Activated CD8-positive, alpha-beta memory T cell treated with anti-CD3 and anti-CD28 coated beads, Interleukin-2, amount 50 U/mL, for 24 hours (primary cell): Measurements from ENCODE around the gene IPO4.

Experiments used
- DNase-seq: peaks from one replicate; pipeline ENCODE4 v3.0.0-alpha.2; 2020; ENCODE audit errors: extremely low read depth

IPO4 gene

DNA sequence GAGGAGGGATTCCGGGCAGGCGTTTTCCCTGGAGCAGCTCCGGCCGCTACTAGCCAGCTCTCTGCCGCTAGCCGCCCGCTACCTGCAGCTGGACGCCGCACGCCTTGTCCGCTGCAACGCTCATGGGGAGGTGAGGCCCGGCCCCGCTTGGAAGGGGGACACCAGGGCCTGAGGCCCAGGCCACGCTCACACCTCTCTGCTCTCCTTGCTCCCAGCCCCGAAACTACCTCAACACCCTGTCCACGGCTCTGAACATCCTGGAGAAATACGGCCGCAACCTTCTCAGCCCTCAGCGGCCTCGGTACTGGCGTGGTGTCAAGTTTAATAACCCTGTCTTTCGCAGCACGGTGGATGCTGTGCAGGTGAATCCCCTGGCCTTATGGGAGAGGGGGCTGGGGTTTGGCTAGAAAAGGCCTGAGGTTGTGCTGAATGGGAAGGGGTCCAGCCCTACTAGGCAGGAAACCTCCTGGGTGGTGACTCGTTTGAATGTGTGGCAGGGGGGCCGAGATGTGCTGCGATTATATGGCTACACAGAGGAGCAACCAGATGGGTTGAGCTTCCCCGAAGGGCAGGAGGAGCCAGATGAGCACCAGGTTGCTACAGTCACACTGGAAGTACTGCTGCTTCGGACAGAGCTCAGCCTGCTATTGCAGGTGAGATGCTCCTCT, 40.7 kb downstream of the IPO4 start:
- DNase-seq = no peak

DNA sequence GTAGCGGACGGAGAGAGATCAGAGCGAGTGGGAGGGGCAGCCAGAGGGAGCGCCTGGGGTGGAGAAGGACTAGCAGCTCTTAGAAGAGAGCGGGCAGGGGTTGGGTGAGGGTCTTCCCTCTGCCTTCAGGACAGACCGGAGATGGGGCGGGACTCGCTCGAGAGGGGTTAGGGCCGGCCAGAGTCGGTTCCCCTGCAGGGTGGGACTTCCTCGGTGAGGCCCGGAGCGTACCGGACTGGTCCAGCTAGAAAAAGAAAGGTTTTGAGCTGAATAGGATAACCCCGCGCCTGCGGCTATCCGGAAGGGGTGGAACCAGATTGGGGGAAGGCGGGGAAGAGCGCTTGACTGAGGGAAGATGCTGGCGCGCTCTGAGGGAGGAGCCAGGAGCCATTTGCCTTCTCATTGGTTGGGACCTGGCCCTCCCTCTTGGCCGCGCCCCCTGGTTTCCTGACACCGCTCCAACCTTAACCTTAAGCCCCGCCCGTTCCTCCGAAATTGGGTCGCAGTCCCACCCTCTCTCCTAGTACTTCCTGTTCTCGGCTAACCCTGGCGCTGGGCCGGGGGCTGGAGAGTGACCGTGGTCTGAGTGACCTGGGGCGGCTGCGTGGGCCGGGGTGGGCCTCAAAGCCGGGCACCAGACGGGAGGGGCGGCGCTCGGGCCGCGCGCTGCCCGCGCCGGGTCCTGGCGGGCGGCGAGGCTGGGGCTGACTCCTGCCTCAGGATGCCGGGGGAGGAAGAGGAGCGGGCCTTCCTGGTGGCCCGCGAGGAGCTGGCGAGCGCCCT, 41.4 kb downstream of the IPO4 start, which contains the start of gene RNF31:
TSS of gene RNF31 (plus strand) at position 521 of the 783 bp plus-strand sequence. CDS start at position 722, 201 bp downstream.
- DNase-seq = peak; percentile 96

DNA sequence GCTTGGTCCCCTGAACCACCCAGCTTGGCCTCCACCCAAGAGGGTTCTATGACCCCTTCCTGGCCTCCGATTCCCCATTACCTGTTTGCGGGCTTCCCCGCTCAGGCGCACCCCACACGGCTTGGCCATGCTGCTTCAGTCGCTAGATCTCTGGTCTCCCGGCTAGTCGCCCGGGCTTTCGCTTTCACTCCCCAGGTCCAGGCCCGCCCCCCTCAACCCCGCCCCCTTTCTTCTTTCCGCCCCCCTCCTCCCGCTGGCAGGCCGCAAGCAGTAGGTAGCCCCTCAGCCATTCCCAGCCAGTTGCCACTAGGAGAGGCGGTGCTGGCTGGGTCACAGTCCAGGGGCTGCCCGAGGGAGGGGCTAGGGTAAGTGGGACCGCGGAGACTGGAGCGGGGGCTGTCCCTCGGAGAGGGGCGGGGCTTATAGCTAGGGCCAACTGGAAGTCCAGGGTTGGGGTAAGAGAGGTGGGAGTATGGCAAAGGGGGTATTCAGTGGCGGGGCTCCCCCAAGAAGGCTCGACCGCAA, 42.1 kb downstream of the IPO4 start, which contains the start of gene PSME2:
TSS of gene PSME2 (minus strand) at position 158 of the 525 bp plus-strand sequence. CDS start at position 129, 29 bp downstream.
- DNase-seq = peak; percentile 78

DNA sequence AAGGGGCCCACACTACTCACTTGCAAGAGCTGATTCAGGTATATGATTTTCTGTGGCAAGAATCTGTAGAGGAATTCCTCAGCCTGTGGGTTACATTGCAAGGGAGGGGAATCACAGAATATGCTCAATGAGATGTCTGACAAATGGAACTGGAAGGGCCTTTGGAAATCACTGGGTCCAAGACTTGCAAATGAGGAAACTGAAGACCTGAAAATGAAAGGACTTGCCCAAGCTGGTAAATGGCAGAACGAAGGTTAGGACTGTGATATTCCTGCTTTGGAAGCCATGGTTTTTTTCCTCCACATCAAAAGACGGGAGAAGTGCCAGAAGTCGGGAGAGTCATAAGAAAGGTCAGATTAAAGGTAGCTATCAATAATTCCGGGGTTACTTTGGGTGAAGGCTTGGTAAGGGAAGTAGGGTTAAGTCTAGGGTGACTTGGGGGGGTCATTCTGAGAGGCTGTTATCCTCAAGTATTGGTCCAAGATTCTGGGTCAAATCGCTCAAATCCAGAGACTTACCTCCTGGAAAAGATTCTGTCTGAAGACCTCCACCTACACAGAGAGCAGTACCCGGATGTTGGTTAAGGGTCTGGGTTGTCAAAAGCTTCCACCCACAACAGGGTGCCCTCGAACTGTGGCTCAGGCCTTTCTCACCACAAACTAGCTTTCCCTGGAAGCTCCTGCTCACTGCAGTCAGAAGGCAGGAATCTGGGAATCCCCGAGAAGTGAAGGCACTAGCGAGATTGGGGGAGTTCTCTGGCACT, 42.7 kb downstream of the IPO4 start:
- DNase-seq = no peak

DNA sequence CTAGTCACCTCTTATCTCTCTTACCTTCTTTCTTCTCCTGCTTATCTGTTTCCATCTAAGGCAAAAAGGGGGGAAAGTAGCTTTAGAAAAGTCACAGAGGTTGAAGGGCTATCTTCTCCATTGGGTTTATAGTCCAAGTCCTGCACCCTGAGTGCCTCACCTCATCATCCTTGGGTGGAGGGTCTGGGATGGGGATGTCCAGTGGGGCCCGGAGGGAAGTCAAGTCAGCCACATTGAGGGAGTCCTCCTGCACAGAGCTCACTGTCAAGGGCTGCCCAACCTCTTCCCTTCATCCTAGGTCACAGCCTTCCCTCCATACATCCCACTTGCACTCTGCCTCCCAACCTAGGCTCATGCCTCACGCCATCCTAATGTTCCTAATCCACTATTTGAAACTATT, 43.4 kb downstream of the IPO4 start:
- DNase-seq = no peak

DNA sequence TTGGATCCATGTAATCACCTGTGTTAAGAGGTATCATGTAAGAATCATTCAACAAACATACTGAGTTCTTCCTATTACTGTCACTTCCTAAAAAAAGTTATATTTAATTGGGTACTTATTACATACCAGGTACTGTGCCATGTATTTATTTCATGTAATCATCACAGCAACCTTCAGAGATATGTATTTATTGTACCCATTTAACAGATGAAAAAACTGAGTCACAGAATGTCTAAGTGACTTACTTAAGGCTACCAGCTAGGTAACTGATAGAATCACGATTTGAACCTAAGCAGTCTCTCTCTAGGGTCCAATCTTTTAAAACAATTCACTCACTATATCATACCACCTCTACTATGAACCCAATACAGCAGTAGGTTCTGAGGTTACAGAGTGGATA, 44.2 kb downstream of the IPO4 start:
- DNase-seq = no peak

DNA sequence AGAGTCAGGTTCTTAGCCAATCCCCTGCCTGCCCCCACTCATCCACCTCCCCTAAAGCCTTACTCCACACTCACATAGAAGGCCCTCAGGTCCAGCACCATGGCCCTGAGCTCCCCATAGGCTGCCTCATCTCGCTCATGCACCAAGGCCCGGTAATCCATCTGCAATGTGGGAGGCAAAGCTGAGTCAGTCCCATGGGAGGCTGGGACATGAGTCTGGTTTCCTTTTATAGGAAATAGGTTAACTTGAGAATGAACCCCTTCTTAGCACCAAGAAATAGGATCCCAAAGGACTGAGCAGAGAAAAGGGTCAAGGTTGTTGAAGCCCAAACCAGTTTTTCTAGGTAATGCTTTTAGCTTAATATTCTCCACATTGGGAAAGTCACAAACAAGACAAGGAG, 45.1 kb downstream of the IPO4 start:
- DNase-seq = no peak

DNA sequence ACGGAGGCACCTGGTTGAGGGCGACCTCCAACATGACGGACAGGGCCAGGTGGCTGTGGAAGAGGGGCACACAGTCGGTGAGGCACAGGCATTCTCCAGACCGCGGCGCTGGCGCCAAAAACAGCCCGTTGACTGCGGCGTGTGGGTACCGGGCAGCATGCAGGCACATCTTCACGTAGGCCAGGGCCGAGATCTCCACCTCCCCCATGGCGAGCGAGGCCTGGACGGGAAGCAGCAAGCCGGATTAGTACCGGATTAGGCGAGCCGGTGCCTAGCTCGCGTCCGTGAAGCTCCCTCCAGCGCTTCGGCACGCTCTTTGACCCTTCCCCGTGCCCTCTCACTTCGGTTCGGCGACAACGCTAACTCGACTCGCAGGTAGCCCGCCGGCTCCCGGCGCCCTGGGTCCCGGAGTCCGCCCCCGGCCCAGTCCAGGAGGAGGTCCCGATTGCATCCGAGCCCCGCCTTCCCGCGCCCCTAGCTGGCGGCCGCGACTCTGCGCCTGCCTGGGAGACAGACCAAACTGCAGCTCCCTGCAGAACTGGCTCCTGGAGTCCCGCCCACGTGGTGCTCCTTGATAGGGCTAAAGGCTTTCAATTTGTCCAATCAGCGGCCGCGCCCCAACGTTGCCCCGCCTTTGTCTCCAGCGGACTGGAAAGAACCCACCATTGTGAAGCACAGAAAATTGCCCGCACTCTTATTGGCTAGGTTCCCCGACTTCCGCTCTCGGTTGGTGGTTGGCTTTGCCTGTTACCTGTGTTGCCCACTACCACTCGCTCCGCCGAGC, 47.3 kb downstream of the IPO4 start, which contains the start of gene EMC9:
TSS of gene EMC9 (minus strand) at position 495 of the 784 bp plus-strand sequence. CDS start at position 208, 287 bp downstream.
- peak; percentile 99 for DNase-seq

DNA sequence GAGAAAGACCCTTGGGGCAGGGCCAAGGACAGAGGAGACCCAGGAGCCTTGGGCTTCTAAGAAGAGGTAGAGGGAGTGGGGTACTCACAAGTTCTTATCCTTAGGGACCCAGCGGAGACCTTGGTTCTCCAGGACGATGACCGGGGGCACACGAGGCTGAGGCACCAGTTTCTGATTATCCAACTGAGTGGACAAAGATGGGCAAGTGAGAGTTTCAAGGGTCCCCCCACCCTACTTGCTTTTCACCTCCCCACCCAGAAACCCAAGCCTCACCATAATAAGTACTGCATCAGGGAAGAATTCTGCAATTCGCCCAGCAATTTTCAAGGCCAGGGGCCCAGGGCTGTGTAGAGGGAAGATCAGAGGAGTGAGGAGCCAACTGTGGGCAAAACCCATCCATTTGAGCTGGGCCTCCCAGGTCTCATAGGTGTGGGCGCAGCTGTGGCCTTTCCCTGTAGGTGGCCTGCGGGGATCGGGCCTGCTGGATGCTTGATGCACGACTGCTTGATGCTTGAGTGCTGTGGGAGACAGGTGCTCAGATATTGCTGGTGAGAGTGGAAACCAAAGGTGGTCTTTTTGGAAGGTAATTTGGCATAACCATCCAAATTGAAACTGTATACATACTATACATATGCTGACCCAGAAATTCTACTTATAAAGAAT, 49.2 kb downstream of the IPO4 start:
- no peak for DNase-seq

DNA sequence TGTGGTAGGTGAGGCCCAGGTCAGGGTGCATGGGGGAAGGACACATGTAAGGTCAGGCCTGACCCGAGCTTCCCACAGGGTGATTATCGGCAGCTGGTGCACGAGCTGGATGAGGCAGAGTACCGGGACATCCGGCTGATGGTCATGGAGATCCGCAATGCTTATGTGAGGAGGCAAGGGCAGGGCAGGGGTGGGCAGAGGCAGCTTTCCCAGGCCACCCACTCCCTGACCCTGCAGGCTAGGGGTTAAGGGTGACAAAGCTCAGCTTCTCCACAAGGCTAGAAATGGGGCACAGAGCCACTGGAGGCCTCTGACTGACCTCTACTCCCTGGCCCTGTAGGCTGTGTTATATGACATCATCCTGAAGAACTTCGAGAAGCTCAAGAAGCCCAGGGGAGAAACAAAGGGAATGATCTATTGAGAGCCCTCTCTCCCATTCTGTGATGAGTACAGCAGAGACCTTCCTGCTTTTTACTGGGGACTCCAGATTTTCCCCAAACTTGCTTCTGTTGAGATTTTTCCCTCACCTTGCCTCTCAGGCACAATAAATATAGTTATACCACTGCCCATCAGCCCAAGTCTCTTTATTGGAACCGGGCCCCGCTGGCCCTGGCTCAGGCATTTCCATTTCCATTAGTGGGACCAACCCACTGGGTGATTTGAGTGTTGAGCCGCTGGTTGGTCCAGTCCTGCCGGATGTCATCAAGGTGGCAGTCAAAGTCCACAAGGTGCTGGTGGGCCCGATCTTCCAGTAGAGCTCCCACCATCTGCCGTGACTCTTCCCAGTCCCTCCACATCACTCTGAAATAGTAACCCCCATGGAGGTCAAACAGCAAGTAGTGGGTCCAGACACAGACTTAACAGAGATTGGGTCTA, 50.0 kb downstream of the IPO4 start:
- DNase-seq = no peak

DNA sequence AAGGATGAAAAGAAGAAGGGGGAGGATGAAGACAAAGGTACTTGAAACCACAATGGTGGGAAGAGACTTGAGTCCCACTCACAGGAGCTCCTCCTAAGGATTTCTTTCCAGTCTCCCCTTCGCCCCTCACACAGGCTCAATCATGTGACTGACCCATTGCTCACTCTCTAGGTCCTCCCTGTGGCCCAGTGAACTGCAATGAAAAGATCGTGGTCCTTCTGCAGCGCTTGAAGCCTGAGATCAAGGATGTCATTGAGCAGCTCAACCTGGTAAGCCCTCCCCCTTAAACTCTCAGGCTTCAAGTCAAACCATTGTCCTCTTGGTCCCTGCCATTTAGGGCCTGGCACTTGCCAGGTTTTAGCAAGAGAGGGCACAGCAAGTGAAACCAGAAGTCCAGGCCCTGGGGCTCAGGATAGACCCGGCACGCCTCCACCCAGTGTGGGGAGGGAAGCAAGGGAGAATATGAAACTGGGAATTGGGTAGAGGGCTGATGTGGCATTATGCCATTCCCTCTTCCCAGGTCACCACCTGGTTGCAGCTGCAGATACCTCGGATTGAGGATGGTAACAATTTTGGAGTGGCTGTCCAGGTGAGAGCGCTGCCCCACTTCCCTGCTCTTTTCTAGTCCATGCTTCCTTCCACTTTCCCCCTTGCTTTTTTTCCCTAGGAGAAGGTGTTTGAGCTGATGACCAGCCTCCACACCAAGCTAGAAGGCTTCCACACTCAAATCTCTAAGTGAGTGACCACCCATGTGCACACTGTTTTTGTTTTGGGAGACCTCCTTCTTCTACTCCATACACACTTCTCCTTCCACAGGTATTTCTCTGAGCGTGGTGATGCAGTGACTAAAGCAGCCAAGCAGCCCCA, 50.9 kb downstream of the IPO4 start:
- DNase-seq = no peak

DNA sequence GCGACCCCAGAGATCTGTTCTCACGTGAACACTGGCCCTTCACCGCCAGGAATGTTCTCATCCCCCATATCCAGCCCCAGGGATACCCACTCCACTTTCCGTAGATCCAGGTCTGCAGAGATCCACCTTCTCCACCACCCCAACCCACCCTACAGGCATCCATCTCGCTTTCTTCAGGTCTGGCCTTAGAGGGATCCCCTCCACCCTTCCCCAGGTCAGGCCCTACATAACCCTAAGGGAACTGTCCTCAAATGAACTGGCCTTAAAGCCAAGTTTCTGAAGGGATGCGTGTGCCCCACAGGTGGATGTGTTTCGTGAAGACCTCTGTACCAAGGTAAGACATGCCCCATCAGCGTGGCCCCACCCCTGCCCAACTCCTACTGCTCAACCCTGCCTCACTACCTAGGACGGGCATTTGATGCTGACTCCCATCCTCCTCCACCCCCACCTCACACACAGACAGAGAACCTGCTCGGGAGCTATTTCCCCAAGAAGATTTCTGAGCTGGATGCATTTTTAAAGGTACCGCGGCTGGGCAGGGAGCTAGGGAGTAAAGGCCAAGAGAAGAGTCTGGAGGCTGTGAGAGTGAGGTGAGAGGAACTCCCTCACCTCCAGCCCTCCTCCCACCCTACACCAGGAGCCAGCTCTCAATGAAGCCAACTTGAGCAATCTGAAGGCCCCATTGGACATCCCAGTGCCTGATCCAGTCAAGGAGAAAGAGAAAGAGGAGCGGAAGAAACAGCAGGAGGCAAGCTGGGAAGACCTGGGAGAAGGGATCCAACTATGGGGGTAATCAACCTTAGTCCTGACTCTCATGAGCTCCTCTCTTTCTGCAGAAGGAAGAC, 51.7 kb downstream of the IPO4 start:
- no peak for DNase-seq

DNA sequence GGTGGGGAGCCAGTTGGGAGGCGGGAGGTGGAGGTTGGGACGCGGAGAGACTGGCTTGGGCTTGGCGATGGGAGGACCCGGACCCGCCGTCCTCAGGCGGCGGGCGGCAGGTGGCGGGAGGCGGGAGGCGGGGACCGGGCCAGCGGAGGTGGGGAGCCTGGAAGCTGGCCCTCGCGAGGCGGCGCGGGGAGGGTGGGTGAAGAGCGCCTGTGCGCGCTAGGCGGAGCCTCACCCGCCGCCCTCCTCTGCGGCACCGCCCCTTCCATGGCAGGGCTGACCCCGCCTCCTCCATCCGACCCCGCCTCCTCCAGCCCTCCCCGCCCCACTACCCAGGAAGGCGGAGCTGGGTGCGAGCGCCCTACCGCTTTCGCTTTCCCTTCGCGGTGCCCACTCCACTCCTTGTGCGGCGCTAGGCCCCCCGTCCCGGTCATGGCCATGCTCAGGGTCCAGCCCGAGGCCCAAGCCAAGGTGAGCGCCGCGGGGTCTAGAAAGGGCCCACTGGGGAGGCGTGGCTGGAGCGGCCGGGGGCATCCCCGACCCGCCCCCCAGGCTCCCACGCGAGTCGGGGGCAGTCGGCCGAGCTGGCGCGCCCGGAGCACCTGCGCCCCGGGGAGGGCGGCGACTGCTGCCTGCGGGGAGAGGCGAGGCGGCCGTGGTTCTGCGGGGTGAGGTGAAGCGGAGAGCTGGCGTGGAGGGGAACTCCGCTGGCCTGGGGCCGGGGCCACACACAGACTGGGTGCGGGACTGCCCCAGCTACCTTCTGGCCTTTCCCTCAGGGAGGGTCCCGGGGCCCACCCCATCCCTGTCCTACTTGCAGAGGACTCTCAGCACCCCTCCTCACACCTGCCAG, 52.6 kb downstream of the IPO4 start, which contains the start of gene PSME1:
TSS of gene PSME1 (plus strand) at position 361 of the 850 bp plus-strand sequence. CDS start at position 430, 69 bp downstream.
- peak; percentile 77 for DNase-seq

DNA sequence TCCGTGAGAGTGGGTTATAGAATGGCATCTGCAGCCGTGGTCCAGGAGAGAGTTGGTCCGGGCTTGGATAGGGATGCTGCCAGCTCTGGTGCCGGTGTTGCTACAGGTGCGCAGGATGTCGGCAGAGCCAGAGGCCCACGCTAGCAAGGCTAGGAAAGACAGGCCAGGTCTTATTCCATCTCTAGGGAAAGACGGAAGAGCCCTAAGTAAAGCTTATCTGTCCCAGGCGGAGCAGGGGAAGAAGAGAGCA, 53.1 kb downstream of the IPO4 start:
- no peak for DNase-seq

DNA sequence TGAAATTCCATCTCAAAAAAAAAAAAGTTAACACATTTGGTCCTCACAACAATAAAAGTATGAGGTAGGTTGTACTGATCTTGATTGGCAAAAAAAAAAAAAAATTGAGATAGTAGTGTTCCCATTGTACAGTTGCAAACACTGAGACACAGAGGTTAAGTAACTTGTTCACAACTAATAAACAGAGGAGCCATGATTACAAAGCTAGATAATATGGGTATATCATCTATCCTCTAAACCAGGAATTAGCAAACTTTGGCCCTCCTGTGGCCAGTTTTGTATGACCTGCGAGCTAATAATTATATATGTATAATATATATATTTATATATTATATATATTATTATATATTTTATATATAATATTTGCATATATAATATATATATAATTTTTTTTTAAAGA, 54.9 kb downstream of the IPO4 start:
- DNase-seq = no peak

DNA sequence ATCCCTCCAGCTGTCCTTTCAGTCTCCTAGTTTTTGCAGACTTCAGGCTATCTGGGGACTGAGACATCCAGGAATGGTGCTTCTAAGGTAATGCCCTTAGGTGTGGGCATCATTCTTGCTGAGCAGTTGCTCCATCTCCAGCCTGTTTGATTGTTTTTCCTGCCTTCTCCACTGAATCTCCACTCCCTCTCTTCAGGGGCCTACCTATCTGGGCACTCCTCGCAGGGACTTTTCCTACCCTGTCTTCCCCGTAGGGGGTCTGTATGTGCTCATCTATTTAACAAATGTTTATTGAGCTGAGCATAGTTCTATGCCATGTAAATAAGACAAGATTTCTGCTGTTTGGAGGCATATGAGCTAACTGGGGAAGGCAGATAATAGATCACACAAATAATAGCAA, 55.6 kb downstream of the IPO4 start:
- no peak for DNase-seq
